Stomach (tissue), 4 donors: Measurements from ENCODE around the gene ELMOD3.

Source experiments
- EP300 ChIP-seq: sonication (generic); formaldehyde crosslinking; IDR thresholded peaks from one replicate; pipeline ENCODE4 v1.6.1; 2017; ENCODE audit warnings: antibody characterized with exemption
- TF ChIP-seq, protein P1 (sequence below), 7 experiments: fragments of 450-650 bp in 4 of 7; fragments of 200-600 bp in 3 of 7; sonication (generic) in 3 of 7; IDR thresholded peaks; one replicate each; pipeline ENCODE4 v1.5.1; 2016 to 2019; ENCODE audit warnings: antibody characterized with exemption in 7 of 7, control low read depth in 2 of 7, mild to moderate bottlenecking in 1 of 7

DNA sequence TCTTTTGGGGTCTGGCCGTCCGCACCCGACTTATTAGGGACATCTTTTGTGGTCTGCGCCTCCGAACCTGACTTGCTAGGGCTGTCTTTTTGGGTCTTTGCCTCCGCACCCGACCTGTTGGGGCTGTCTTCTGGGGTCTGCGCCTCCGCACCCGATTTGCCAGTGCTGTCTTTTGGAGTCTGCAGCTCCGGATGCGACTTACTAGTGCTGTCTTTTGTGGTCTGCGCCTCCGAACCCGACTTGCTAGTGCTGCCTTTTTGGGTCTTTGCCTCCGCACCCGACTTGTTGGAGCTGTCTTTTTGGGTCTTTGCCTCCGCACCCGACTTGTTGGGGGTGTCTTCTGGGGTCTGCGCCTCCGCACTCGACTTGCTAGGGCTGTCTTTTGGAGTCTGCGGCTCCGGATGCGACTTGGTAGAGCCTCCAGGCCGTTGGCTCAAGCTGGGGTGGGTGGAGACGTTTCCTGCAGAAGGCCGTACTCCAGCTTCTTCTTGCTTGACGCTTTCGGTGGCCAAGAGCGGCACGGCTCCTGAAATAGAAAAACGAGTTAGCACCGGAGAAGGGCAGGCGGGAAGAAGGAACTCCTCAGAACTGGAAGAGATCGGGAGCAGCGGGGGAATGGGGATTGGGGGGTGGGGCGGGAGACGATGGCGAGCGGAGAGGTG, 27.3 kb upstream of the ELMOD3 start:
- no peak for TF ChIP-seq EP300
- TF ChIP-seq, protein P1, sequence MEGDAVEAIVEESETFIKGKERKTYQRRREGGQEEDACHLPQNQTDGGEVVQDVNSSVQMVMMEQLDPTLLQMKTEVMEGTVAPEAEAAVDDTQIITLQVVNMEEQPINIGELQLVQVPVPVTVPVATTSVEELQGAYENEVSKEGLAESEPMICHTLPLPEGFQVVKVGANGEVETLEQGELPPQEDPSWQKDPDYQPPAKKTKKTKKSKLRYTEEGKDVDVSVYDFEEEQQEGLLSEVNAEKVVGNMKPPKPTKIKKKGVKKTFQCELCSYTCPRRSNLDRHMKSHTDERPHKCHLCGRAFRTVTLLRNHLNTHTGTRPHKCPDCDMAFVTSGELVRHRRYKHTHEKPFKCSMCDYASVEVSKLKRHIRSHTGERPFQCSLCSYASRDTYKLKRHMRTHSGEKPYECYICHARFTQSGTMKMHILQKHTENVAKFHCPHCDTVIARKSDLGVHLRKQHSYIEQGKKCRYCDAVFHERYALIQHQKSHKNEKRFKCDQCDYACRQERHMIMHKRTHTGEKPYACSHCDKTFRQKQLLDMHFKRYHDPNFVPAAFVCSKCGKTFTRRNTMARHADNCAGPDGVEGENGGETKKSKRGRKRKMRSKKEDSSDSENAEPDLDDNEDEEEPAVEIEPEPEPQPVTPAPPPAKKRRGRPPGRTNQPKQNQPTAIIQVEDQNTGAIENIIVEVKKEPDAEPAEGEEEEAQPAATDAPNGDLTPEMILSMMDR (IDR thresholded peaks at IDR 0.05) = no peak
